Calu3 (cell line): ENCODE results near the gene LLGL2. TPM values are rescaled to one million over a fixed set of nuclear protein-coding genes. Genes with fewer than 3 reads are reported as not detected.

Source experiments
- BruUV-seq: library from RNA; stranded (reverse); fragments of 400-500 nt; replicated peaks from 2 replicates; lab custom pipeline; 2021; lab: Mats Ljungman, UMichigan
- CTCF ChIA-PET: fragments of 300-600 bp; sonication (Branson Sonifier 250); formaldehyde crosslinking; loops from one replicate; lab custom pipeline; 2022; ENCODE audit warnings: antibody characterized with exemption; lab: Charles Lee
- DNase-seq: peaks from one replicate; pipeline ENCODE4 v3.0.0; 2022
- H3K27ac Mint-ChIP-seq: one replicate; pipeline ENCODE4 v1.8.0; 2022; ENCODE audit warnings: mixed read lengths; ENCODE audit not compliant: unreplicated experiment
- H3K27me3 Mint-ChIP-seq: one replicate; pipeline ENCODE4 v1.8.0; 2022; ENCODE audit warnings: mixed read lengths; ENCODE audit not compliant: unreplicated experiment
- H3K36me3 Mint-ChIP-seq: one replicate; pipeline ENCODE4 v1.8.0; 2022; ENCODE audit warnings: mild to moderate bottlenecking, moderate library complexity, mixed read lengths; ENCODE audit not compliant: insufficient read depth, unreplicated experiment
- H3K4me1 Mint-ChIP-seq: one replicate; pipeline ENCODE4 v1.8.0; 2022; ENCODE audit warnings: mild to moderate bottlenecking, low read depth, mixed read lengths; ENCODE audit not compliant: unreplicated experiment
- H3K4me3 Mint-ChIP-seq: one replicate; pipeline ENCODE4 v1.8.0; 2022; ENCODE audit warnings: mild to moderate bottlenecking, low read depth, moderate library complexity, mixed read lengths; ENCODE audit not compliant: unreplicated experiment
- H3K9me3 Mint-ChIP-seq: one replicate; pipeline ENCODE4 v1.8.0; 2022; ENCODE audit warnings: low read depth, mixed read lengths; ENCODE audit not compliant: unreplicated experiment
- intact Hi-C: fragments of 100-400 bp; cut with micrococcal nuclease; formaldehyde crosslinking; loops from one replicate; pipeline ENCODE4 v1.10.0; 2022; ENCODE audit not compliant: unreplicated experiment
- total RNA-seq: library from RNA; stranded (reverse); gene quantifications from 2 replicates; pipeline ENCODE4 v1.2.3, GENCODE V29; 2022
- TF ChIP-seq, protein P1 (sequence below): fragments of 200-600 bp; IDR thresholded peaks from one replicate; pipeline ENCODE4 v1.8.0; 2022; ENCODE audit warnings: antibody characterized with exemption; ENCODE audit not compliant: unreplicated experiment

LLGL2 gene
- total RNA-seq, 1 experiment from 2014 or later: 208 TPM

DNA sequence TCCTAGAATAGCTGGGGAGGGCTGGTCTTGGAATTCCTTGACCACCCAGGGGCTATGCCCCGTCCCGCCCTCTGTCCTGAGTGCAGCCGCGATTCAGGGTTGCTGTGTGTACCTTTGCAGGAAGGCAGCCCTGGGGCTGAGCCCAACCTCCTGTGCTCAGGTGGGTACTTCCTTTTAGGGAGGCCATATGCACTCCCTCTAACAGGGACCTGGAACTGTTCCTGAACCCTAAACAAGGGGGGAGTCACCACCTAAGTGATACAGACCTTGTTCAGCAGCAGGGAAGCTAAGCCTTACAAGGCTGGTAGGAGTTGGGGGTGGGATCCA lies 24.6 kb downstream of the LLGL2 start:
- no peak for DNase-seq
- peaks cover 43% of the 10 kb centered on the region for H3K4me1 Mint-ChIP-seq
- H3K4me3 Mint-ChIP-seq: peak overlapping the region; percentile 56
- intact Hi-C loops: loop anchor here (1.0 kb wide), 1 partner anchor 19 kb away; no protein-coding TSS in a partner anchor
- peak overlapping the region; percentile 96 for H3K27ac Mint-ChIP-seq
- peaks cover 58% of the 10 kb centered on the region for H3K36me3 Mint-ChIP-seq
- CTCF ChIA-PET: interaction anchor here (0.6 to 2.0 kb wide), 10 partner anchors 18 to 156 kb away, joined by 3 to 11 read pairs (median 7); partner anchors contain the start of genes LLGL2, TMEM94 and TSEN54
- no peaks in the 10 kb centered on the region for H3K9me3 Mint-ChIP-seq
- TF ChIP-seq, protein P1, sequence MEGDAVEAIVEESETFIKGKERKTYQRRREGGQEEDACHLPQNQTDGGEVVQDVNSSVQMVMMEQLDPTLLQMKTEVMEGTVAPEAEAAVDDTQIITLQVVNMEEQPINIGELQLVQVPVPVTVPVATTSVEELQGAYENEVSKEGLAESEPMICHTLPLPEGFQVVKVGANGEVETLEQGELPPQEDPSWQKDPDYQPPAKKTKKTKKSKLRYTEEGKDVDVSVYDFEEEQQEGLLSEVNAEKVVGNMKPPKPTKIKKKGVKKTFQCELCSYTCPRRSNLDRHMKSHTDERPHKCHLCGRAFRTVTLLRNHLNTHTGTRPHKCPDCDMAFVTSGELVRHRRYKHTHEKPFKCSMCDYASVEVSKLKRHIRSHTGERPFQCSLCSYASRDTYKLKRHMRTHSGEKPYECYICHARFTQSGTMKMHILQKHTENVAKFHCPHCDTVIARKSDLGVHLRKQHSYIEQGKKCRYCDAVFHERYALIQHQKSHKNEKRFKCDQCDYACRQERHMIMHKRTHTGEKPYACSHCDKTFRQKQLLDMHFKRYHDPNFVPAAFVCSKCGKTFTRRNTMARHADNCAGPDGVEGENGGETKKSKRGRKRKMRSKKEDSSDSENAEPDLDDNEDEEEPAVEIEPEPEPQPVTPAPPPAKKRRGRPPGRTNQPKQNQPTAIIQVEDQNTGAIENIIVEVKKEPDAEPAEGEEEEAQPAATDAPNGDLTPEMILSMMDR: no peak
- no peaks in the 10 kb centered on the region for H3K27me3 Mint-ChIP-seq
- no TSS peak for BruUV-seq

DNA sequence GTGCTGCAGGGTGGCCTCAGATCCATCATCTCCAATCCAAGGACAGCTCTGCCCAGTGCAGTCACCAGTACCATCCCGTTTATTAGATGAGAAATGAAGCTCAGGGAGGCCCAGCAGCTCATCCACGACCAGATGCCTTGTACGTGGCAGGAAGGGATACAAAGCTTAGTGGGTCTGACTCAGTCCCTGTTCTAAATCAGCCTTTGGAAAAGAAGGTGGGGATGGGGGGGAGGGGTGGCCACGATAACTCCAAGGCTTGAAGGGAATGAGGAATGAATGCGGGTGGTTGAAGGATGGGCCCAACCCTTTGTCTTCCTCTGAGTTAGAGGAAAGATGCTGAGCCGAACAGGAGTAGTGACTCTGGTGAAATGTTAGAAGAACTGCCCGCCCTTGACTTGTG lies 25.8 kb downstream of the LLGL2 start:
- intact Hi-C loops: no loop called here
- H3K36me3 Mint-ChIP-seq: peaks cover 61% of the 10 kb centered on the region
- TF ChIP-seq, protein P1: no peak
- peaks cover 32% of the 10 kb centered on the region for H3K4me1 Mint-ChIP-seq
- H3K27me3 Mint-ChIP-seq: no peaks in the 10 kb centered on the region
- BruUV-seq: no TSS peak
- no peaks in the 10 kb centered on the region for H3K9me3 Mint-ChIP-seq
- H3K27ac Mint-ChIP-seq: peak overlapping the region; percentile 96
- CTCF ChIA-PET: interaction anchor here (0.6 kb wide), 1 partner anchor 126 kb away, joined by 3 read pairs; no protein-coding TSS in a partner anchor
- peak overlapping the region; percentile 36 for H3K4me3 Mint-ChIP-seq
- DNase-seq: no peak

- no TSS peak for BruUV-seq
- Mint-ChIP-seq H3K9me3 (no peaks in the 10 kb centered on the region), H3K4me1 (peaks cover 21% of the 10 kb centered on the region), H3K36me3 (peaks cover 54% of the 10 kb centered on the region), H3K27me3 (no peaks in the 10 kb centered on the region), H3K27ac (no peak overlapping the region), H3K4me3 (no peak overlapping the region)
- no peak for DNase-seq
- TF ChIP-seq, protein P1: no peak
- CTCF ChIA-PET: interaction anchor here (0.5 to 0.7 kb wide), 3 partner anchors 15 to 46 kb away, joined by 3 to 5 read pairs (median 5); no protein-coding TSS in a partner anchor
- intact Hi-C loops: no loop called here
Measured at GRCh38 chr17:75552425-75553294, 27.2 kb downstream of the LLGL2 start.

GRCh38 chr17:75553295-75554110 lies 28.0 kb downstream of the LLGL2 start:
- H3K27me3 Mint-ChIP-seq: no peaks in the 10 kb centered on the region
- CTCF ChIA-PET: interaction anchor here (0.5 to 0.7 kb wide), 3 partner anchors 14 to 45 kb away, joined by 3 to 5 read pairs (median 5); no protein-coding TSS in a partner anchor
- H3K4me3 Mint-ChIP-seq: no peak overlapping the region
- H3K4me1 Mint-ChIP-seq: peaks cover 15% of the 10 kb centered on the region
- TF ChIP-seq, protein P1: no peak
- no peak overlapping the region for H3K27ac Mint-ChIP-seq
- intact Hi-C loops: no loop called here
- no TSS peak for BruUV-seq
- peaks cover 54% of the 10 kb centered on the region for H3K36me3 Mint-ChIP-seq
- no peaks in the 10 kb centered on the region for H3K9me3 Mint-ChIP-seq
- no peak for DNase-seq
